GM12892 (cell line): ENCODE results near the gene ZDHHC20.
A peak's percentile ranks its signal among the peaks of the same experiment; 100 is the strongest.

ENCODE experiments used
- DNase-seq: peaks from one replicate; pipeline ENCODE4 v3.0.0; 2011; ENCODE audit not compliant: insufficient read length
- FAIRE-seq: peaks from 2 replicates; lab custom pipeline; 2011; peaks lifted over from hg19 to GRCh38; lab: Jason Lieb, UNC
- POLR2A ChIP-seq: IDR thresholded peaks from 2 replicates; pipeline ENCODE4 v1.6.1; 2011; ENCODE audit warnings: low read depth, low read length, control low read depth
- POLR2AphosphoS5 ChIP-seq: IDR thresholded peaks from 2 replicates; pipeline ENCODE4 v1.6.1; 2011; ENCODE audit warnings: low read depth, low read length, control low read depth
- TAF1 ChIP-seq: IDR thresholded peaks from 2 replicates; pipeline ENCODE4 v1.6.1; 2011; ENCODE audit warnings: low read depth, mild to moderate bottlenecking, control low read depth, low read length, borderline replicate concordance

Gene ZDHHC20

DNA sequence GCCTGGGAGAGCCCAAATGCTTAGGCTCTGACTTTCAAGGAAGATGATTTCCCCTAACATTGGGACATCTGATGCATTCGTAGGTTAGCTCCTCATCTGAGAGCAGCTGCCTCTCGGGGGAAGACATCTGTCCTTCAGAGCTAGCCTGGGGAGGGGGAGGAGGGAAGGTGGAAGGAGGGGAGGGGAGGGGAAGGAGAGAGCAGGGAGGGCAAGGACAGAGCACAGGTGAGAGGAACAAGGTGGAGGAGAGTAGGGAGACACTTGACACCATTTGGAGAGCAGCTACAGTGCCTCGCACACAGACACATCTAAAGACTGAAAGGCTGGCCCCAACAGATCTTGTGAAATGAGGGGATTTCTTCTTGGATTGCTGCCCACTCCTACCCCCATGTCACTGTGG lies 103.8 kb downstream of the ZDHHC20 start:
- no peak for TF ChIP-seq TAF1
- no peak for TF ChIP-seq POLR2AphosphoS5
- TF ChIP-seq POLR2A = no peak
- FAIRE-seq = no peak
- no peak for DNase-seq

DNA sequence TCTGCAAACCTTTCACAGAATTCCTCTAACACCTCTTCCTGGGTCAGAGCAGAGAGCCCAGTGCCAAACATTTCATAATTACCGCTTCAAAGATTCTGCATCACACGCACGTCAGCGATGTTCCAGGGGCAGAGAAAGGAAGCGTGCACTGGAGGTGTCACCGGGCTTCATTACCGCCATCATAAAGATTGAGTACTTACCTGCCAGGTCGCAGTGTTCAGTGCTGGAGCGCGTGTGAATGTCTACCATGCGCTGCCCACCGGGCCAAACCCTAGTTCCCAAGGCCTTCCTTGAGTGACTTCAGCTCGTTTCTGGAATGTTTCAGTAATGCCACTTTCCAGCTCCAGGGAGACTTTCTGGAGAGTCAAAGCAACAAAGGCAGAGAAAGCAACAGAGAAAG lies 104.4 kb downstream of the ZDHHC20 start:
- DNase-seq (no peak), FAIRE-seq (no peak)
- TF ChIP-seq POLR2AphosphoS5 = no peak
- no peak for TF ChIP-seq POLR2A
- TF ChIP-seq TAF1 = no peak

DNA sequence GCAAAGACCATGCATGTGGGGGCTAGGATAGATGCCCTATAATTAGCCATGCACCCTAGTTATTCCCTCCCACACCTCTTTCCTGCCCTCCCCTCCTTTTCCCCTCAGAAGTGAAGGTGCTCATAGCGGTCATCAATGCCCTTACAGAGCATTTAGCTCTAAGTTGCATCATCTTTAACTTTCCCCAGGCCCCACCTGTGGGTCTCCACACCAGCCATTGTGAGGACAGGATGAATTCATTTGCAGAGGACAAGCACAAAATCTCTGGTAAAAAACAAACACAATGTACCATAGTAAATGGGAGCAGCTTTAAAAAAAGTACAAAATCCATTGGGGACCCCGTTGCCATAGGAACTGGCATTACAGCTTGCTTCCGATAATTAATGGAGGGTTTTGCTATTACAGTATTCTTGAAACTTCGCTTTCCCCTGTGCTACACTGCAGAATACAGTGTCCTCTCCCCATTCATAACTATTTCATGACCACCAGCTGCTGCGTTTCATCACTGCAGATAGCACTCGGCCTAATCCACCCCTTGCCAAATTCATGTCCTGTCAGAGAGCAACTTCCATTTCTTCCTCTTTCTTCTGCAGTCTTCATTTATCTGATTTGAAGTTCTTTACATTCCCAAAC lies 110.5 kb downstream of the ZDHHC20 start:
- TF ChIP-seq POLR2AphosphoS5 (no peak), POLR2A (no peak), TAF1 (no peak)
- FAIRE-seq = no peak
- no peak for DNase-seq

DNA sequence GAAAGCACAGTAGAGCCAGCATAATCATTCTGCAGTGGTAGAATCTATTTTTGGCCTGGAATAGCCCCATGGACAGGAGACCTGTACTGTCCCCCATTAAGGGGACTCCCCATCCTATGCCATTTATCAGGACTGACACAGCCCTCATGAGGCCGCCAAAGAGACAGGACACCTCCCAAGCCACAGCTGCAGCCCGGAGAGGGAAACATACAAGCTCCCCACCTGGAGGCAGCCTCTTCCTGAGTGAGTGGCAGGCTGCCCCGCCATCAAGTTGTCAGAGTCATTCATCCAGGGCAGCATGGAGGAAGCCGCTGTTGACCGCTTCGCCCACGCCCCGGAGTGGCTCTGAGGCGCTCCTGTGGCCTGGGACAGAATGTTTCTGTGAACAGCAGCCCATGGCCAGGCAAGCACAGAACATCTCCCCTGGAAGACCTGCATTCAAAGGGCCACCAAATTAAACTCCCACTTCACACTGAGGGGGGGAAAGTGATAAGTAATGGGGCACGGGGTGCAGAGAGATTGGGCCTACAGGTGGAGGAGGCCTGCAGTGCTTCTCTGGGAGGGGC lies 111.3 kb downstream of the ZDHHC20 start:
- TF ChIP-seq POLR2A (no peak), POLR2AphosphoS5 (no peak), TAF1 (no peak)
- no peak for FAIRE-seq
- DNase-seq = no peak

DNA sequence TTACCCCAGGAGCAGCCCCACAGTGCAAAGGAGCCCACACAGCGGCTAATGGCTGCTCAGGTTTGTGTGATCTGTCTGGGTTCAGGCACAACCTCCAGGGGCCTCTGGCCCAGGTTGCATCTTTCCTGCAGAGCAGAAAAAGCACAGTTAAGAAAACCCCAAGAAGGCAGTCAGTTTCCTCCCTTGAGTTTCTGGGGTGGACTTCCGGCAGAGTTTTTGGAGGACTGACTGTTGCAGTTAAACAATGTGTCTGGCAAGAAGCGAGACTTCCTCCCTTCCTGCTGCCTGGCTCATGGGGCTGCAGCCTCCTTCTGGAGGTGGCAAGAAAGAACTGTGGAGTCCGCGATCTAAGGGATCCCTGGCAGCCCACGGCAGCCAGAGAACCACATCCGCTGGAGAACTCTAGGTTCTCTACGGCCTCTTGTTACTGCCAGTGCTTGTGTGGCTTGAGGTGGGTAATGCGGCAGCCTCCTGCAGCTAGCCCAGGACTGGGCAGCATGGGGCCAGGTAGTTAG lies 114.4 kb downstream of the ZDHHC20 start:
- DNase-seq = no peak
- FAIRE-seq = peak; percentile 91

DNA sequence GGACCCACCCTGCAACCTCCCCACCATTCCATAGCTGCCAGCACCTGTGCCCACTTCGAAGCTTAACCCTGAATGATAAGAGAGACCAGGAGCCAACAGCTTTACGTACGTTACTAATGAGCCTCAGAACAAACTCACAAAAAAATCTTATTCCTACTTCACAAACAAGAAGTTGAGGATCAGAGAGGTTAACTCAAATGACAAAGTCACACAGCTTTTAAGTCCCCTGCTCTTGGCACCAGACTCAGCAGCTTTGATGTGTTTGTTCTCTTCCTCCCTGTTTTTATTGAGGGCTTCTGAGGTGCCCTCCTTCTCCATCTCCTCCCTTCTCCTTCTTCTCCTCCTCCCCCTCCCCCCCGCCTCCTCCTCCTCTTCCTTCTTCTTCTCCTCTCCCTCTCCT lies 115.4 kb downstream of the ZDHHC20 start:
- FAIRE-seq (peak; percentile 50), DNase-seq (no peak)
- TF ChIP-seq POLR2A = no peak
- no peak for TF ChIP-seq TAF1
- no peak for TF ChIP-seq POLR2AphosphoS5

More for the DNA sequence above, 114.4 kb downstream of the ZDHHC20 start:
- no peak for TF ChIP-seq TAF1
- no peak for TF ChIP-seq POLR2AphosphoS5
- TF ChIP-seq POLR2A = no peak

DNA sequence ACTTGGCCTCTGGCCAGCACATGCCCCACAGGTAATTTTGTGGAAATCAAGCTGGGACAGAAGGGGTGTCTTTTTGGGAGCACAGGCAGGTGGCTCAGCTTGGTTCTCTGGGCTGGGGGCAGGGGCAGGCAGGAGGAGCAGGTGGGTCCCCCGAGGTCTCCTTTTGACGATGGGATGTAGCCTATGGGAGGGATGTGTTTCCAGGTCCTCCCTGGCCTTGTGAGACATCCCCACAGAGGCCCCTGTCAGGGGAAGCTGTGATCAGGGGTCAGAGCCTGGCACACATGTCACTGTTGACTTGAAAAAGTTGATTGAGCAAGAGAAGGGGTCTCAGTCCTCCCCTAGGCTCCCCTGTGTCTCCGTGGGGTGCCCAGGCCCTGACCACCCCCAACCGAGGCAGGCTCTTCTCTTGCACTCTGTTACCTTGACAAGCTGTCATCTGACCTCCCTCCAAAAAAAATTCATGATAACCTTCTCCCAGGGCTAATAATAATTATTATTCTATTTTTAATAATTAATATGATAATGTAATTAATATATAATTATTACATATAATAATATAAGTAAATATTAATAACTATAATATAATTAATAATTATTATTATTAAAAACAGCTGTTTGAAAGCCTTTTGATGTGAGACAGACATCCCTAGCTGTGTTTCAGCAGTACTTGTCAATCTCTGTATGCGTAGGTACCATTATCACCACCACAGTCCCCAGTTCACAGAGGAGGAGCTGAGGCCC lies 116.2 kb downstream of the ZDHHC20 start:
- no peak for DNase-seq
- no peak for FAIRE-seq
- TF ChIP-seq TAF1 (no peak), POLR2AphosphoS5 (no peak), POLR2A (no peak)

DNA sequence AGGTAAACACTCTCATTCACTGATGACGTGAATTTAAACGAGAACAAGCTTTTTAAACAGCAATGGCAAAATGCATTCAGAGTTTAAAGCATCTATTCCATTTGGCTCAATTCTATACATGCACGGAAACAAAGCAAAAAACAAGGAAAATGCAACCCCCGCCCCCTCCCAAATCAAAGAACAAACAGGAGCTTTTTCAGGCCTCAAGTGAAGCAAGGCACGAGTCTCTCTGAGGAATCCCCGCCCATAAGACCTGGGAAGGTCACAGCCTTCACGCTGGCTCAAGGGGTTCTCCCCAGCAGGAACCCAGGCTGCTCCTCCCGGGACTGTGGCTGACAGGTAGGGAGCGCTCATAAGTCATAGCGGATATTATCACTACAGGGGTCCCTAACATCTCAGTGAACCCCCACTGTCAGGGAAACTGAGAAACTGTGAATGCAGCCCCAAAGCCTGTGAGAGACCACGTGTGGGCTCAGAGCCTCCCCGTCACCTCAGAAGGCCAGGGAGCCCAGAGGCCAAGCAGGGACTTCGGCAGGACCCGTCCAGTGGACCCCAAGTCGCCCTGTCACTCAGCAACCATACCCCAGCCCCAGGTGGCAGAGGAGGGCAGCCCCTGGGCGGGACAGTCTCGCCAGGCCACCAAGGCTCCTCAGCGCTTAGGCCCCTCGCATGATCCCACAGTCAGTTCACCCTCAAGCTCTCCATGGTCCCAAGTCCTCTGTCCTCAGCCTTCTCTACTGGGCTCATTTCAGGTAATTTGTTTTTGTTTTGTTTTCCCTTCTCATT lies 117.3 kb downstream of the ZDHHC20 start:
- FAIRE-seq = no peak
- TF ChIP-seq POLR2AphosphoS5 (no peak), TAF1 (no peak), POLR2A (no peak)
- no peak for DNase-seq

DNA sequence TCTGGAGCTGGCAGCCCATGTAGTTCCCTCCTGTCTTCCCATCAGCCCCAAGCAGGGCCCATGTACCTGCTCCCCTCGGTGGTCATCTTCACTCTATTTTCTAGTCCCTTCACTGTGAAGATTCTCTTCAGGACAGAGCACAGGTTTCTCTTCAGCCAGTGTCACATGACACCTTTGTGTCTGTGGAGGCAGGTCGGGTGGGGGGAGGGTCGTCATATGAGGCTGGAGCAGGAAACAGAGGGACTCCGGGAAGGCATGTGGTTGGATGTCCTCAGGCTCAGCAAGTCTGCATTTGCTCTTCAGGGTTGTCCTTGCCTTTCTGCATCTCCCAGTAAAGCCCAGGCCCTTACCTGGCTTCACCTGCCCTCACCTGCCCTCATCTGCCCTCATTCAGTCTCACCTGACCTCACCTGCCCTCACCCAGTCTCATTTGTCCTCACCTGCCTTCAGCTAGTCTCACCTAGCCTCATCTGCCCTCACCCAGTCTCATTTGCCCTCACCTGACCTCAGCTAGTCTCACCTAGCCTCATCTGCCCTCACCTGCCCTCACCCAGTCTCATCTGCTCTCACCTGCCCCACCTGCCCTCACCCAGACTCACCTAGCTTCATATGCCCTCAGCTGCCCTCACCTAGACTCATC lies 120.3 kb downstream of the ZDHHC20 start:
- TF ChIP-seq POLR2A = no peak
- TF ChIP-seq TAF1 = no peak
- TF ChIP-seq POLR2AphosphoS5 = no peak
- FAIRE-seq (no peak), DNase-seq (no peak)

DNA sequence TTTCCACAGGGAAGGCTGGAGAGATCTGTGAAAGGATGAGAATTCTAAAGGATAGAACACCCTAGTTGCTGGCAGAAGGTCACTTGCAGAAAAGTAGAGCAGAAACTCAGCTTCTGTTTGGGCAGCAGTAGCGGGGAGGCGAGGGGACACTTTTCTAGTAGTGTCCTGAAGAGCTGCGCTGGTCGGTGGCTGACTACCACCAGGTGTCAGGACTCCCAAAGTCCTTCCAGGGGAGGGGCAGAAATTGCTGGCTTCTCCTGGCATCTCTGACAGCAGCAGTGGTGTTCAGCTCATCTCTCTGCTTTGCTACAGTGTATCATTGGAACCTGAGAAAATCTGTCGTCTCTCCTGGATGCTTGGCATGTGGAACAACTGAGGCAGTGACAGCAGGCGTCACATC lies 120.9 kb downstream of the ZDHHC20 start:
- FAIRE-seq = no peak

DNA sequence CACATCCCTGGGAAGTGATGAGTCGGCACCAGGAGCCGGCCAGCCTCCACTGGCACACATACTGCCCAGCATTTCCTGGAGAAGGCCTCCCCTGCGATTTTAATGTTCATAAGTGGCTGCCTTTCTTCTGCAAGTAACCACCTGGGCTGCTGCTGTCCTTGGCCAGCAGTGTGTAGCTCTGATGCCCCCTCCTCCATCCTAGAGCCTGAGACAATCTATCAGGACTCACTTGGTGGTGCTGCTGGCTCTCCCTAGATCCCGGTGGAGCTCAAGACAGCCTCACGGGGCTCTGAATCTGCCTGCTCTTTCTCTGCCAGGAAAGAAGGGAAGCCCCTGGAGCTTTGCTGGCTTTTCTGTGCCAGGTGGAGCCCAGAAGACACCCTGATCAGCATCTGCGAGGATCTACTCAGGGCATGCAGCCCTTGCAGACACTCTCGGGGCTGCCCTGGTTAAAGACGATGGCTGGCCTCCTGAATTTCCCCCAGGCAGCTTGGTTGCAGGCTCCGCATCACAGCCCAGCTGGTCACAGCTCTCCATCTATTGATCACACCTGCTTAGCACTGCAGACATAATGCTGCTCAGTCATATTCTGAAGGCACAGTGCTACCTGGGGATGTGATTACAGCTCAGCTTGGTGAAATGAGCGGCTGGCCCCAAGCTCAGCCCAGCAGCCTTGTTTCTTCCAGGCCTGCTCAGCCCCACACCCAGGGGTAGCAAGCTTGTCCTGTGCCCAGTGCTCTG lies 122.3 kb downstream of the ZDHHC20 start:
- DNase-seq (no peak), FAIRE-seq (no peak)
- no peak for TF ChIP-seq POLR2AphosphoS5
- TF ChIP-seq TAF1 = no peak
- TF ChIP-seq POLR2A = no peak

More for the DNA sequence above, 120.9 kb downstream of the ZDHHC20 start:
- no peak for DNase-seq
- no peak for TF ChIP-seq POLR2A
- no peak for TF ChIP-seq TAF1
- no peak for TF ChIP-seq POLR2AphosphoS5
